GM12873 (cell line): ENCODE data around the gene BLVRA.

Experiments
- CTCF ChIP-seq: IDR thresholded peaks from 2 replicates; pipeline ENCODE4 v1.5.1; 2012; ENCODE audit warnings: low read depth, mild to moderate bottlenecking, moderate library complexity, low read length, control low read depth; ENCODE audit not compliant: insufficient read depth; ENCODE audit errors: missing control alignments

Gene BLVRA

GRCh38 chr7:43754596-43754995 is 3.9 kb upstream of the BLVRA start:
- no peak for TF ChIP-seq CTCF

- TF ChIP-seq CTCF = no peak
Observed at GRCh38 chr7:43756368-43757072, 2.0 kb upstream of the BLVRA start.

GRCh38 chr7:43757073-43757720 is 1.3 kb upstream of the BLVRA start:
- TF ChIP-seq CTCF = no peak

- no peak for TF ChIP-seq CTCF
Observed at GRCh38 chr7:43758822-43759683, 573 bp downstream of the BLVRA start.

- no peak for TF ChIP-seq CTCF
Observed at GRCh38 chr7:43760861-43761260, 2.4 kb downstream of the BLVRA start.

- no peak for TF ChIP-seq CTCF
Observed at GRCh38 chr7:43761382-43761781, 2.9 kb downstream of the BLVRA start.

GRCh38 chr7:43761938-43762692 is 3.6 kb downstream of the BLVRA start:
- TF ChIP-seq CTCF = no peak
